Astrocyte (in vitro differentiated cells and primary cell): Measurements from ENCODE around the gene WIPI1. TPM values are rescaled to one million over a fixed set of nuclear protein-coding genes. Genes with fewer than 3 reads are reported as not detected.
A peak's percentile ranks its signal among the peaks of the same experiment; 100 is the strongest.

ENCODE experiments used
- DNase-seq: peaks from one replicate; pipeline ENCODE4 v3.0.0-alpha.2; 2010; ENCODE audit warnings: low read depth
- FAIRE-seq: peaks from 2 replicates; lab custom pipeline; 2011; peaks lifted over from hg19 to GRCh38; lab: Jason Lieb, UNC
- H2AFZ ChIP-seq: 2 replicates; pipeline ENCODE4 v1.6.0; 2012; ENCODE audit warnings: low read depth, low read length, inconsistent platforms
- H3K27ac ChIP-seq: 2 replicates; pipeline ENCODE4 v1.5.1; 2011; ENCODE audit warnings: low read depth, low read length, inconsistent platforms
- H3K27me3 ChIP-seq: 2 replicates; pipeline ENCODE4 v1.6.0; 2011; ENCODE audit warnings: low read length, inconsistent platforms; ENCODE audit not compliant: insufficient read depth
- H3K36me3 ChIP-seq: 2 replicates; pipeline ENCODE4 v1.5.1; 2011; ENCODE audit warnings: low read length, inconsistent platforms; ENCODE audit not compliant: insufficient read depth
- H3K4me1 ChIP-seq: 2 replicates; pipeline ENCODE4 v1.5.1; 2011; ENCODE audit warnings: low read length, inconsistent platforms; ENCODE audit not compliant: insufficient read depth
- H3K4me2 ChIP-seq: 2 replicates; pipeline ENCODE4 v1.6.0; 2012; ENCODE audit warnings: low read length, inconsistent platforms
- H3K4me3 ChIP-seq: 2 replicates; pipeline ENCODE4 v1.5.1; 2011; ENCODE audit warnings: low read depth, mild to moderate bottlenecking, low read length, inconsistent platforms; ENCODE audit not compliant: insufficient read depth
- H3K79me2 ChIP-seq: 2 replicates; pipeline ENCODE4 v1.6.0; 2012; ENCODE audit warnings: mild to moderate bottlenecking, low read length, inconsistent platforms; ENCODE audit not compliant: insufficient read depth
- H3K9ac ChIP-seq: 2 replicates; pipeline ENCODE4 v1.6.0; 2012; ENCODE audit warnings: mild to moderate bottlenecking, low read length, inconsistent platforms
- H3K9me3 ChIP-seq: 2 replicates; pipeline ENCODE4 v1.5.1; 2012; ENCODE audit warnings: low read depth, mild to moderate bottlenecking, low read length, inconsistent platforms; ENCODE audit not compliant: insufficient read depth
- H4K20me1 ChIP-seq: 2 replicates; pipeline ENCODE4 v1.6.0; 2012; ENCODE audit warnings: low read length, inconsistent platforms; ENCODE audit not compliant: insufficient read depth
- H3K27ac Mint-ChIP-seq: one replicate; pipeline ENCODE4 v1.8.0; 2021; ENCODE audit warnings: mild to moderate bottlenecking, mixed read lengths; ENCODE audit not compliant: unreplicated experiment
- H3K27me3 Mint-ChIP-seq: one replicate; pipeline ENCODE4 v1.8.0; 2021; ENCODE audit warnings: low read depth, mixed read lengths; ENCODE audit not compliant: unreplicated experiment
- H3K36me3 Mint-ChIP-seq: one replicate; pipeline ENCODE4 v1.8.0; 2021; ENCODE audit warnings: low read depth, mixed read lengths; ENCODE audit not compliant: unreplicated experiment
- H3K4me1 Mint-ChIP-seq: one replicate; pipeline ENCODE4 v1.8.0; 2021; ENCODE audit warnings: low read depth, mixed read lengths; ENCODE audit not compliant: unreplicated experiment
- H3K4me3 Mint-ChIP-seq: one replicate; pipeline ENCODE4 v1.8.0; 2021; ENCODE audit warnings: mild to moderate bottlenecking, moderate library complexity, mixed read lengths; ENCODE audit not compliant: unreplicated experiment
- H3K9me3 Mint-ChIP-seq: one replicate; pipeline ENCODE4 v1.8.0; 2021; ENCODE audit warnings: mild to moderate bottlenecking, mixed read lengths; ENCODE audit not compliant: unreplicated experiment
- EZH2 ChIP-seq: IDR thresholded peaks from 2 replicates; pipeline ENCODE4 v1.6.1; 2012; ENCODE audit warnings: mild to moderate bottlenecking, low read length, inconsistent platforms; ENCODE audit not compliant: insufficient read depth
- total RNA-seq: library from RNA; stranded (reverse); gene quantifications from 2 replicates; pipeline ENCODE4 v1.2.1, GENCODE V29; 2021
- TF ChIP-seq, protein P1 (sequence below): IDR thresholded peaks from 2 replicates; pipeline ENCODE4 v1.5.1; 2011; ENCODE audit warnings: low read depth, mild to moderate bottlenecking, inconsistent platforms, low read length, moderate library complexity; ENCODE audit not compliant: insufficient read depth

WIPI1 gene
- total RNA-seq, 1 donor from 2014 or later = 83.5 TPM

DNA sequence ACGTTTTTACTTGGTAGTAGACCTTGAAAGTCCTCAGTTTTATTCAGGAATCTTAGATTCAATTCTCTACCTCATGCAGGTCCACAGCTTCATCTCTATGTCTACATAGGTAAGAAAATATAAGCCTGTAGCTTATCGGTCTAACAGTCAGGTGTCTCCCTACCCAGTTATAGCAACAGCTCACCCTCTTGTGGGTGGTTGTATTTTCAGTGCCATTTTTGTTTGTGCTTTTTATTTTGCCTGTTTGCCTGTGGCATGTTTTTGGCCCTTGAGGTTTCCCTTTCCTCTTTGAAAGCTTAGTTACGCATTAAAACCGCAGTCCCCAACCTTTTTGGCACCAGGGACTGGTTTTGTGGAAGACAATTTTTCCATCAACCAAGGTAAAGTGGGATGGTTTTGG, 23.6 kb upstream of the WIPI1 start:
- H3K4me1 Mint-ChIP-seq = no peaks in the 10 kb centered on the region
- H3K9me3 Mint-ChIP-seq = peaks cover 5% of the 10 kb centered on the region
- Histone ChIP-seq H4K20me1 (no peaks in the 10 kb centered on the region), H3K4me2 (no peak overlapping the region), H3K4me3 (no peak overlapping the region), H3K9me3 (no peaks in the 10 kb centered on the region), H3K79me2 (no peaks in the 10 kb centered on the region), H3K9ac (no peak overlapping the region), H3K36me3 (no peaks in the 10 kb centered on the region), H3K4me1 (no peaks in the 10 kb centered on the region), H2AFZ (no peak overlapping the region), H3K27me3 (peaks cover 16% of the 10 kb centered on the region), H3K27ac (no peak overlapping the region)
- H3K36me3 Mint-ChIP-seq = no peaks in the 10 kb centered on the region
- no peak for TF ChIP-seq EZH2
- TF ChIP-seq, protein P1, sequence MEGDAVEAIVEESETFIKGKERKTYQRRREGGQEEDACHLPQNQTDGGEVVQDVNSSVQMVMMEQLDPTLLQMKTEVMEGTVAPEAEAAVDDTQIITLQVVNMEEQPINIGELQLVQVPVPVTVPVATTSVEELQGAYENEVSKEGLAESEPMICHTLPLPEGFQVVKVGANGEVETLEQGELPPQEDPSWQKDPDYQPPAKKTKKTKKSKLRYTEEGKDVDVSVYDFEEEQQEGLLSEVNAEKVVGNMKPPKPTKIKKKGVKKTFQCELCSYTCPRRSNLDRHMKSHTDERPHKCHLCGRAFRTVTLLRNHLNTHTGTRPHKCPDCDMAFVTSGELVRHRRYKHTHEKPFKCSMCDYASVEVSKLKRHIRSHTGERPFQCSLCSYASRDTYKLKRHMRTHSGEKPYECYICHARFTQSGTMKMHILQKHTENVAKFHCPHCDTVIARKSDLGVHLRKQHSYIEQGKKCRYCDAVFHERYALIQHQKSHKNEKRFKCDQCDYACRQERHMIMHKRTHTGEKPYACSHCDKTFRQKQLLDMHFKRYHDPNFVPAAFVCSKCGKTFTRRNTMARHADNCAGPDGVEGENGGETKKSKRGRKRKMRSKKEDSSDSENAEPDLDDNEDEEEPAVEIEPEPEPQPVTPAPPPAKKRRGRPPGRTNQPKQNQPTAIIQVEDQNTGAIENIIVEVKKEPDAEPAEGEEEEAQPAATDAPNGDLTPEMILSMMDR = no peak
- no peak overlapping the region for H3K27ac Mint-ChIP-seq
- peaks cover 13% of the 10 kb centered on the region for H3K27me3 Mint-ChIP-seq
- no peak overlapping the region for H3K4me3 Mint-ChIP-seq
- no peak for DNase-seq
- FAIRE-seq = no peak

DNA sequence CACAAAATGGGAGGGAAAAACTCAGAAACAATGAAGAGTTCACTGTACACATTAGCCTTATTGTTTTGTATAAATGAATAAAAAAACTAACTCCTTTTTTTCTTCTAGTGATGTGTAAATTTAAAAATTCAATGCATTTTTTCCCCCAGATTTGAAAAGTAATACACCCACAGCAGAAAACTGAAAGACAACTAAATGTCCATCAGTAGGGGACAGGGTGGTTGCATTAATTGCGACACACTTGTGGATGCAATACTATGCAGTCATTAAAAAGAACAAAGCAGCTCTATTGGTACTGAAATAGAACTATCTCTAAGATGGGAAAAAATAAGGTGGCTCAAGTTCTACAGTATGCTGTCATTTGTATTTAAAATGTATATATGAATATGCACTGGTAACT, 13.7 kb upstream of the WIPI1 start:
- no peak overlapping the region for H3K27ac ChIP-seq
- no peak overlapping the region for H2AFZ ChIP-seq
- Mint-ChIP-seq H3K4me1 (peaks cover 15% of the 10 kb centered on the region), H3K9me3 (no peaks in the 10 kb centered on the region), H3K27ac (no peak overlapping the region), H3K36me3 (no peaks in the 10 kb centered on the region), H3K27me3 (no peaks in the 10 kb centered on the region), H3K4me3 (no peak overlapping the region)
- TF ChIP-seq, protein P1 = no peak
- no peak for TF ChIP-seq EZH2
- no peak for DNase-seq
- no peak overlapping the region for H3K9ac ChIP-seq
- no peaks in the 10 kb centered on the region for H4K20me1 ChIP-seq
- H3K79me2 ChIP-seq = no peaks in the 10 kb centered on the region
- peaks cover 8% of the 10 kb centered on the region for H3K4me1 ChIP-seq
- no peak overlapping the region for H3K4me3 ChIP-seq
- no peaks in the 10 kb centered on the region for H3K9me3 ChIP-seq
- H3K4me2 ChIP-seq = no peak overlapping the region
- H3K27me3 ChIP-seq = peaks cover 2% of the 10 kb centered on the region
- no peaks in the 10 kb centered on the region for H3K36me3 ChIP-seq
- FAIRE-seq = no peak

DNA sequence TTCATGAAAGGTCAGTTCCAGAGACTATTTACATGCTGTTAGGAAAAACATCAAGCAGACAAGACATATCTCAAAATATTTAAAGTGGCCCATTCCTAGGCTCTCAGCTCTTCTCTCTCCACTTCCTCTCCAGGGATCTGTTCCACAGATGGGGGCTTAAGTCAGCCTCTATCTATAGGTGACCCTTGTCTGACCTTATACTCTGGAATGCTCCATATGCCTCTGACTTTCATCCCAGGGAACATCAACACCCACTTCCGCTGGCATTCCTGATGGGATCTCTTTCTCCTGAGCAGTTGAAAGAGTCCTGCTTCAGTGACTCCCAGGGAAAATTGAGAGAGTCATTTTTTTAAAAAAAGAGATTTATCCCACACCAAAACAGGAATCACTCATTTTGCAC, 11.5 kb upstream of the WIPI1 start:
- Histone ChIP-seq H3K27ac (peak overlapping the region; percentile 45), H3K4me3 (no peak overlapping the region), H3K4me2 (peak overlapping the region; percentile 42), H3K4me1 (peaks cover 8% of the 10 kb centered on the region), H4K20me1 (no peaks in the 10 kb centered on the region), H3K27me3 (peaks cover 2% of the 10 kb centered on the region), H3K9me3 (no peaks in the 10 kb centered on the region), H3K36me3 (no peaks in the 10 kb centered on the region), H3K79me2 (no peaks in the 10 kb centered on the region), H3K9ac (peak overlapping the region; percentile 43), H2AFZ (no peak overlapping the region)
- Mint-ChIP-seq H3K27me3 (peaks cover 2% of the 10 kb centered on the region), H3K4me3 (no peak overlapping the region), H3K9me3 (no peaks in the 10 kb centered on the region), H3K27ac (no peak overlapping the region), H3K4me1 (peaks cover 15% of the 10 kb centered on the region), H3K36me3 (no peaks in the 10 kb centered on the region)
- FAIRE-seq (no peak), DNase-seq (no peak)
- TF ChIP-seq, protein P1 = no peak
- no peak for TF ChIP-seq EZH2
